HUES6 (cell line): ENCODE results near the gene DGKH.
"Not testable (repeated sequence)": the region's sequence is repeated elsewhere in the genome, so short reads cannot be mapped to it uniquely, and the experiment has no call there.

Experiments
- H3K27ac ChIP-seq: 2 replicates; pipeline ENCODE4 v1.7.0; 2013; ENCODE audit warnings: low read depth, mild to moderate bottlenecking, low read length, inconsistent platforms
- H3K27me3 ChIP-seq: 2 replicates; pipeline ENCODE4 v1.6.1; 2013; ENCODE audit warnings: low read length; ENCODE audit not compliant: control insufficient read depth, insufficient read depth
- H3K36me3 ChIP-seq: 2 replicates; pipeline ENCODE4 v1.6.1; 2013; ENCODE audit warnings: low read length; ENCODE audit not compliant: control insufficient read depth, insufficient read depth
- H3K4me1 ChIP-seq: 2 replicates; pipeline ENCODE4 v1.6.1; 2013; ENCODE audit warnings: low read length; ENCODE audit not compliant: control insufficient read depth, insufficient read depth
- H3K4me3 ChIP-seq: 2 replicates; pipeline ENCODE4 v1.5.1; 2013; ENCODE audit warnings: low read depth, low read length
- H3K9ac ChIP-seq: one replicate; pipeline ENCODE4 v1.6.1; 2013; ENCODE audit warnings: mild to moderate bottlenecking, low read length
- H3K9me3 ChIP-seq: 2 replicates; pipeline ENCODE4 v1.6.1; 2013; ENCODE audit warnings: low read depth, low read length; ENCODE audit not compliant: control insufficient read depth, insufficient read depth

DGKH gene

DNA sequence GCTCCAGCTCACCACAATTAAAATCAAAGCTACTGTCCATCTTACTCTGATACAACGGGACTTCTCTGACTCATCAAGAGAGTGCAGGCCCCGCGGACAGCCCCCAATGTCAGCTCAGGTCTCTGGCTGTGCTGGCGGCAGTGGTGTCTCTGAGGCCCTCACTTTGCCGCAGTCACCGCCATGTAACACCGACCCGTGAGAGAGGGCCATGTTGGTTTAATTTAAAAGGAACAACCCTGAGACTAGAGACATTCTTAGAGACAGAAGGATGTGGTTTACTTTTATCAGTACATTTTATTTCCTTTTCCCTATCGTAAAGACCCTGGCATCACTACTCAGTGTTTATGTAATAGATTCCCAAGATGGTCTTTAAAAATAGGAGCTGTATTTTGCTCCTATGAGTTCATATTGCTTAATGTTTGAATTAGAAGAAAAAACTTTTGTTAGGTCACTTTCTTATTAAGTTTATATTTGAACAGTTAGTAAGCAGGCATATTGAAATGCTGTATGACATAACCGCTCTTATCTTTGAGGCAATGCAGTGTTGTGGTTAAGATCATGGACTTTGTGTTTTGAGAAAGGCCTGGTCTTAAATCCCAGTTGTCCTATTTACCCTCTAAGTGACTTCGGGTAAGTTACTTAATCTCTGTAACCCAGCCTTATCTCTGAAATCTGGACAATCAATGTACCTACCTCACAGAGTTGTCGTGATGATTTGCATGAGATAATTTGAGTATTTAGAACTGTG is 23.4 kb downstream of the DGKH start:
- Histone ChIP-seq H3K4me1 (no peaks in the 10 kb centered on the region), H3K36me3 (no peaks in the 10 kb centered on the region), H3K9me3 (no peaks in the 10 kb centered on the region), H3K27me3 (no peaks in the 10 kb centered on the region), H3K9ac (no peak overlapping the region), H3K4me3 (no peak overlapping the region), H3K27ac (no peak overlapping the region)

GRCh38 chr13:42073683-42074082 is 25.2 kb downstream of the DGKH start:
- Histone ChIP-seq H3K4me3 (no peak overlapping the region), H3K27me3 (no peaks in the 10 kb centered on the region), H3K9ac (no peak overlapping the region), H3K36me3 (no peaks in the 10 kb centered on the region), H3K4me1 (peaks cover 3% of the 10 kb centered on the region; the same call in 1 of the 2 replicates), H3K27ac (no peak overlapping the region), H3K9me3 (no peaks in the 10 kb centered on the region)

DNA sequence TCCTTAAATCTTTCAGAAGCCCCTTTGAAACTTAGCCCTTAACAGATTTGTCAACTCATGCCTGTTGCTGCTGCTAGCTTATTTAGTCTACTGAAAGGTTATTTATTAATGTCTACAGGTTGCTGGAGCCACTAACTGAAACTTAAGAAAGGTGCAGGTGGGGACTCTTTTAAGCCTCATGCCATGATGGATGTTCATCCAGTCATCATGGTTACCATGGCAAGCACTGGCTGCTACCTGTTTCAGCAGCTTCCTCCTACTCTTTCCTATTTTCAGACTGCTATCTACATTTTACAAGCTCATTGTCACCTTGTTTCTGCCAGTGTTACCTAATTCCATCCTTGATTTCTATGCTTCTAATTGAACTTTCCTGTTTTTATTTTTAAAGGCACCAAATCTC is 27.1 kb downstream of the DGKH start:
- H3K4me3 ChIP-seq, result no peak overlapping the region
- H3K9ac ChIP-seq, result no peak overlapping the region
- H3K36me3 ChIP-seq, result no peaks in the 10 kb centered on the region
- H3K27ac ChIP-seq, result no peak overlapping the region
- H3K9me3 ChIP-seq, result no peaks in the 10 kb centered on the region
- no peaks in the 10 kb centered on the region for H3K27me3 ChIP-seq
- peaks cover 3% of the 10 kb centered on the region; the same call in 1 of the 2 replicates for H3K4me1 ChIP-seq

DNA sequence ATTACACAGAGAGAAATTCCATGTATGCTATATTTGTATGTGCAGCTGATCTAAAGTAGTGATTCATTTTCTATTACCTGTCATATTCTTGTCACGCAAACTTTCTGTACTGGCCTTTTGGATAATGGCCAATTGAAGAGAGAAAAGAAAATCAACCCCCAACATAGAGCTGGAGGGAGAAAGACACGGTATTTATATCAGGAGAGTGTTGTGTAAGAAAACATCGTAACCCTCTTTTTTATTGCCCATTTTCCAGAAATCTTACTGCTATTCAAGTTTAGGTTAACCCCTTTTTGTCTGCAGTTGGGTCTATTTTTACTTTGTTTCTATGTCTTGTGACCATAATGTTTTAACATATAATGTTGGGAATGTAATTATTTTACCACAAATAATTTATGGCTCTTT is 27.9 kb downstream of the DGKH start:
- Histone ChIP-seq H3K9ac (no peak overlapping the region), H3K27me3 (no peaks in the 10 kb centered on the region), H3K4me1 (peaks cover 3% of the 10 kb centered on the region; the same call in 1 of the 2 replicates), H3K27ac (no peak overlapping the region), H3K9me3 (no peaks in the 10 kb centered on the region), H3K36me3 (no peaks in the 10 kb centered on the region), H3K4me3 (no peak overlapping the region)

- no peaks in the 10 kb centered on the region for H3K36me3 ChIP-seq
- H3K27me3 ChIP-seq, result no peaks in the 10 kb centered on the region
- no peak overlapping the region for H3K4me3 ChIP-seq
- H3K9me3 ChIP-seq, result peaks cover 6% of the 10 kb centered on the region; the same call in 1 of the 2 replicates
- H3K4me1 ChIP-seq, result peaks cover 3% of the 10 kb centered on the region; the same call in 1 of the 2 replicates
- H3K9ac ChIP-seq, result no peak overlapping the region
- no peak overlapping the region for H3K27ac ChIP-seq
Observed at GRCh38 chr13:42078128-42078808, 29.8 kb downstream of the DGKH start.

GRCh38 chr13:42083138-42083770 is 34.8 kb downstream of the DGKH start:
- Histone ChIP-seq H3K27ac (no peak overlapping the region), H3K27me3 (no peaks in the 10 kb centered on the region), H3K36me3 (no peaks in the 10 kb centered on the region), H3K9me3 (peaks cover 8% of the 10 kb centered on the region; the same call in 1 of the 2 replicates), H3K9ac (no peak overlapping the region), H3K4me1 (peaks cover under 1% of the 10 kb centered on the region; the same call in 1 of the 2 replicates), H3K4me3 (no peak overlapping the region)

GRCh38 chr13:42084722-42085121 is 36.3 kb downstream of the DGKH start:
- Histone ChIP-seq H3K9ac (no peak overlapping the region), H3K36me3 (no peaks in the 10 kb centered on the region), H3K27ac (no peak overlapping the region), H3K4me1 (no peaks in the 10 kb centered on the region), H3K27me3 (no peaks in the 10 kb centered on the region), H3K9me3 (peaks cover 8% of the 10 kb centered on the region; the same call in 1 of the 2 replicates), H3K4me3 (no peak overlapping the region)

- H3K9me3 ChIP-seq, result peaks cover 6% of the 10 kb centered on the region; the same call in 1 of the 2 replicates
- H3K4me1 ChIP-seq, result no peaks in the 10 kb centered on the region
- H3K4me3 ChIP-seq, result no peak overlapping the region
- H3K9ac ChIP-seq, result no peak overlapping the region
- H3K36me3 ChIP-seq, result no peaks in the 10 kb centered on the region
- no peaks in the 10 kb centered on the region for H3K27me3 ChIP-seq
- H3K27ac ChIP-seq, result no peak overlapping the region
Observed at GRCh38 chr13:42086582-42086981, 38.1 kb downstream of the DGKH start.

DNA sequence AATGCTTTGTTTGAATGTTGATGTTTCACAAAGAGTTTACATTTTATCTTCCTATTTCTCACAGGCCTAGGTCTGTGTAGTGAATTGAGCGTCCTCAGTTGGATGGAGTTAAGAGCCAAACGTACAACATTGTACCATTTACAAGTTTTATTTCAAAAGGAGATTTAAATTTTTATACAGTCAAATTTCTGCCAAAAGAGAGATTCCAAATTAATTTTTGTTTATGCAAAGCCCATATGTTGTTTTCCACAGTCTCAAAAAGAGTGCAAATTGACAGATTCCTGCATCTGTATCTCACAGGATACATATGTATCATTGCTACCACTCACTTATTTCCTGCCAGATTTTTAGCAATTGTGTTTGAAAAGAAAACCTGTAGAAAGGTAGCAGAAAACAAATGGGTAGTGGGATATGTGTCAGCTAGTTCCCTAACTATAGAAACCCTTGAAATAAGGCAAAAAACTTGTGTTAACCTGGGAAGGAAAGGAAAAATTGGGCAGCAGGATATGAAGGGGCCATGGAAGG is 46.1 kb downstream of the DGKH start:
- no peaks in the 10 kb centered on the region for H3K4me1 ChIP-seq
- H3K4me3 ChIP-seq, result no peak overlapping the region
- H3K27me3 ChIP-seq, result no peaks in the 10 kb centered on the region
- no peak overlapping the region for H3K9ac ChIP-seq
- no peak overlapping the region for H3K27ac ChIP-seq
- H3K9me3 ChIP-seq, result no peaks in the 10 kb centered on the region
- no peaks in the 10 kb centered on the region for H3K36me3 ChIP-seq

GRCh38 chr13:42096222-42096621 is 47.8 kb downstream of the DGKH start:
- not testable (repeated sequence) for H3K9me3 ChIP-seq, H3K4me1 ChIP-seq, H3K27ac ChIP-seq, H3K9ac ChIP-seq, H3K36me3 ChIP-seq, H3K4me3 ChIP-seq, H3K27me3 ChIP-seq
